GM12878 (cell line): ENCODE data around the gene LSM12. TPM values are rescaled to one million over a fixed set of nuclear protein-coding genes. Genes with fewer than 3 reads are reported as not detected.

ENCODE experiments used
- ATAC-seq: fragments of 200-7000 bp; cut with Tn5 transposase; 3 replicates; pipeline ENCODE4 v1.9.1; 2020; ENCODE audit warnings: mild to moderate bottlenecking, moderate library complexity
- BruUV-seq: library from RNA; stranded (reverse); fragments of 400-500 nt; replicated peaks from 2 replicates; lab custom pipeline; 2021; lab: Mats Ljungman, UMichigan
- CTCF ChIA-PET: fragments of 300-600 bp; sonication (Branson Sonifier 250); formaldehyde crosslinking; extraction: SDS; loops from one replicate; lab custom pipeline; 2021; ENCODE audit warnings: inconsistent platforms; lab: Yijun Ruan, JAX
- POLR2A ChIA-PET: fragments of 350-600 bp; formaldehyde crosslinking; extraction: SDS; loops from one replicate; lab custom pipeline; 2021; ENCODE audit warnings: inconsistent platforms; lab: Charles Lee
- RAD21 ChIA-PET: fragments of 300-600 bp; sonication (Branson Sonifier 250); formaldehyde crosslinking; loops from one replicate; lab custom pipeline; 2023; ENCODE audit warnings: antibody characterized with exemption; ENCODE audit not compliant: unreplicated experiment; lab: Charles Lee
- SMC1A ChIA-PET: fragments of 300-600 bp; sonication (Branson Sonifier 250); formaldehyde crosslinking; loops from one replicate; lab custom pipeline; 2023; ENCODE audit not compliant: unreplicated experiment, uncharacterized antibody; lab: Charles Lee
- DNase-seq: peaks from one replicate; pipeline ENCODE4 v3.0.0-alpha.2; 2011; ENCODE audit warnings: low read depth, low spot score
- FAIRE-seq: peaks from 3 replicates; lab custom pipeline; 2011; peaks lifted over from hg19 to GRCh38; lab: Jason Lieb, UNC
- H2AFZ ChIP-seq: 2 replicates; pipeline ENCODE4 v1.6.0; 2011; ENCODE audit warnings: low read depth, low read length, control low read depth; ENCODE audit not compliant: control insufficient read depth
- H3K27ac ChIP-seq: 2 replicates; pipeline ENCODE4 v1.5.1; 2011; ENCODE audit warnings: control low read depth; ENCODE audit not compliant: control insufficient read depth, insufficient read depth
- H3K27me3 ChIP-seq, 2 experiments: replicated peaks in 1 of 2; 2 replicates each; pipeline versions ENCODE4 v1.6.0 to v1.6.1; 2011; ENCODE audit warnings: low read length in 1 of 2; ENCODE audit not compliant: control insufficient read depth in 2 of 2, insufficient read depth in 2 of 2
- H3K36me3 ChIP-seq, 2 experiments: 2 replicates each; pipeline ENCODE4 v1.5.1; 2011; ENCODE audit warnings: low read length in 1 of 2; ENCODE audit not compliant: control insufficient read depth in 2 of 2, insufficient read depth in 2 of 2
- H3K4me1 ChIP-seq: 2 replicates; pipeline ENCODE4 v1.6.1; 2011; ENCODE audit warnings: mild to moderate bottlenecking, low read length, moderate library complexity, mixed read lengths; ENCODE audit not compliant: control insufficient read depth, insufficient read depth
- H3K4me2 ChIP-seq: 2 replicates; pipeline ENCODE4 v1.6.0; 2011; ENCODE audit warnings: control low read depth; ENCODE audit not compliant: control insufficient read depth, insufficient read depth
- H3K4me3 ChIP-seq: fragments of 200-600 bp; sonication (generic); 2 replicates; pipeline ENCODE4 v1.5.1; 2016
- H3K79me2 ChIP-seq: 2 replicates; pipeline ENCODE4 v1.6.0; 2011; ENCODE audit warnings: low read length; ENCODE audit not compliant: control insufficient read depth, insufficient read depth
- H3K9ac ChIP-seq: 2 replicates; pipeline ENCODE4 v1.8.0; 2011; ENCODE audit warnings: low read length, control low read depth, mixed read lengths; ENCODE audit not compliant: control insufficient read depth, insufficient read depth
- H3K9me3 ChIP-seq: replicated peaks from 3 replicates; pipeline ENCODE4 v1.5.1; 2011; ENCODE audit warnings: mild to moderate bottlenecking, low read length; ENCODE audit not compliant: control insufficient read depth, insufficient read depth
- H4K20me1 ChIP-seq: 2 replicates; pipeline ENCODE4 v1.6.0; 2011; ENCODE audit not compliant: control insufficient read depth, insufficient read depth
- BHLHE40 ChIP-seq, 2 experiments: fragments of 450-650 bp in 1 of 2; IDR thresholded peaks; 2 replicates each; pipeline ENCODE4 v1.6.1; 2011 to 2017; ENCODE audit warnings: low read depth in 2 of 2, borderline replicate concordance in 1 of 2, improper control_type of control experiment in 1 of 2, low read length in 1 of 2, mild to moderate bottlenecking in 1 of 2
- CHD1 ChIP-seq: IDR thresholded peaks from 2 replicates; pipeline ENCODE4 v1.6.1; 2012; ENCODE audit warnings: low read depth, low read length, improper control_type of control experiment
- DPF2 ChIP-seq: fragments of 450-650 bp; IDR thresholded peaks from 2 replicates; pipeline ENCODE4 v1.6.1; 2017; ENCODE audit warnings: mild to moderate bottlenecking
- ESRRA ChIP-seq: IDR thresholded peaks from 2 replicates; pipeline ENCODE4 v1.6.1; 2012; ENCODE audit warnings: mild to moderate bottlenecking, low read length, improper control_type of control experiment
- HDGF ChIP-seq: fragments of 450-650 bp; IDR thresholded peaks from 2 replicates; pipeline ENCODE4 v1.6.1; 2016; ENCODE audit warnings: antibody characterized with exemption
- MTA3 ChIP-seq: IDR thresholded peaks from 2 replicates; pipeline ENCODE4 v1.6.1; 2012; ENCODE audit warnings: low read length, inconsistent platforms, borderline replicate concordance
- MYB ChIP-seq: fragments of 150-350 bp; IDR thresholded peaks from 2 replicates; pipeline ENCODE4 v1.6.1; 2014; ENCODE audit warnings: mild to moderate bottlenecking, low read depth, low read length, borderline replicate concordance
- MYC ChIP-seq: IDR thresholded peaks from 2 replicates; pipeline ENCODE4 v1.6.1; 2011; ENCODE audit warnings: mild to moderate bottlenecking, low read length, moderate library complexity, inconsistent platforms; ENCODE audit not compliant: insufficient read depth, insufficient replicate concordance, insufficient read length, severe bottlenecking
- POU2F2 ChIP-seq: IDR thresholded peaks from 3 replicates; pipeline ENCODE4 v1.6.1; 2011; ENCODE audit warnings: low read depth, mild to moderate bottlenecking, low read length, borderline replicate concordance
- RAD51 ChIP-seq: fragments of 450-650 bp; IDR thresholded peaks from 2 replicates; pipeline ENCODE4 v1.6.1; 2016; ENCODE audit warnings: moderate library complexity, mild to moderate bottlenecking, inconsistent platforms
- SPI1 ChIP-seq: IDR thresholded peaks from 2 replicates; pipeline ENCODE4 v1.6.1; 2011; ENCODE audit warnings: low read depth, mild to moderate bottlenecking, low read length, moderate library complexity, borderline replicate concordance; ENCODE audit not compliant: insufficient read depth
- SREBF1 ChIP-seq: IDR thresholded peaks from 2 replicates; pipeline ENCODE4 v1.6.1; 2012; ENCODE audit warnings: mild to moderate bottlenecking, low read length
- STAT3 ChIP-seq: IDR thresholded peaks from 2 replicates; pipeline ENCODE4 v1.6.1; 2011; ENCODE audit warnings: low read depth, low read length, improper control_type of control experiment
- WRNIP1 ChIP-seq: IDR thresholded peaks from 2 replicates; pipeline ENCODE4 v1.6.1; 2011; ENCODE audit warnings: low read depth, low read length, improper control_type of control experiment, borderline replicate concordance
- ZNF207 ChIP-seq: fragments of 450-650 bp; IDR thresholded peaks from 2 replicates; pipeline ENCODE4 v1.6.1; 2014; ENCODE audit warnings: antibody characterized with exemption, mild to moderate bottlenecking, borderline replicate concordance
- ZZZ3 ChIP-seq: IDR thresholded peaks from 2 replicates; pipeline ENCODE4 v1.6.1; 2011; ENCODE audit warnings: low read depth; ENCODE audit not compliant: control insufficient read depth, insufficient read length
- WGBS: methylation state at CpG from one replicate; pipeline ENCODE4 v1.1.6; 2016; ENCODE audit warnings: low lambda C conversion rate; ENCODE audit not compliant: insufficient replicate concordance, insufficient coverage; ENCODE audit errors: missing lambda C conversion rate; 5-methylcytosine and 5-hydroxymethylcytosine counted together
- in situ Hi-C: fragments of 300-500 bp; cut with MboI; formaldehyde crosslinking; loops from 9 replicates; pipeline ENCODE4 v1.14.3; 2018; ENCODE audit warnings: mixed read lengths
- intact Hi-C: fragments of 100-400 bp; cut with micrococcal nuclease; formaldehyde crosslinking; loops from one replicate; pipeline ENCODE4 v1.14.2; 2022; ENCODE audit not compliant: unreplicated experiment
- polyA plus RNA-seq, 11 experiments: library from polyadenylated mRNA; depleted of rRNA in 4 of 11; unstranded in 6 of 11; stranded (reverse) in 5 of 11; fragments of >200 nt; fragmentation: Nextera tagmentation in 4 of 11; fragmentation: Illumina TruSeq in 1 of 11; extraction: Ambion mirVana in 4 of 11; extraction: Trizol in 1 of 11; gene quantifications; 1 replicate in 1 of 11; 2 replicates in 10 of 11; pipeline versions ENCODE4 v1.2.1 to v1.2.3, GENCODE V29; 2011 to 2016; ENCODE audit warnings: inconsistent platforms in 2 of 11, missing spikeins in 2 of 11, low read depth in 1 of 11
- total RNA-seq, 4 experiments: library from RNA; depleted of rRNA in 3 of 4; stranded (reverse); fragments of >200 nt in 3 of 4; fragmentation: Illumina TruSeq in 1 of 4; extraction: Trizol in 1 of 4; gene quantifications; 2 replicates each; pipeline versions ENCODE4 v1.2.1 to v1.2.3, GENCODE V29; 2013 to 2021

The LSM12 gene
- total and polyA plus RNA-seq, 10 of the 15 experiments (the other 5 are each of a cell fraction or from before 2014, with no cell fraction given) = 51.1 to 206 (median 70.8) TPM

GRCh38 chr17:44024271-44024663 is 42.2 kb downstream of the LSM12 start:
- no TSS peak for BruUV-seq
- intact Hi-C loops = no loop called here
- SMC1A ChIA-PET = no interaction called here
- Histone ChIP-seq H3K4me2 (no peak overlapping the region), H3K27me3 (no peaks in the 10 kb centered on the region), H3K4me1 (no peaks in the 10 kb centered on the region), H4K20me1 (no peaks in the 10 kb centered on the region), H3K4me3 (no peak overlapping the region), H3K36me3 (peaks cover 0 to 2% of the 10 kb centered on the region in 2 experiments; a peak in 3 of 4 replicates), H3K27ac (no peak overlapping the region), H3K9ac (no peak overlapping the region), H2AFZ (no peak overlapping the region), H3K9me3 (no peaks in the 10 kb centered on the region), H3K79me2 (no peaks in the 10 kb centered on the region)
- in situ Hi-C loops = loop anchor here (25.0 kb wide), 1 partner anchor 812 kb away; the partner anchor contains the start of gene TMEM106A
- DNase-seq (no peak), ATAC-seq (no peak), FAIRE-seq (no peak)
- CTCF ChIA-PET = no interaction called here
- 97% methylated on average over 6 of the region's 6 CpGs for WGBS
- POLR2A ChIA-PET = interaction anchor here (1.0 kb wide), 1 partner anchor 122 kb away, joined by 3 read pairs; no protein-coding TSS in a partner anchor
- RAD21 ChIA-PET = no interaction called here
- TF ChIP-seq HDGF = no peak
- no peak for TF ChIP-seq MTA3
- TF ChIP-seq POU2F2 = no peak
- TF ChIP-seq MYC = no peak
- no peak for TF ChIP-seq MYB
- TF ChIP-seq STAT3 = no peak
- TF ChIP-seq BHLHE40 (IDR thresholded peaks at IDR 0.05; ENCODE audit: borderline replicate concordance in 1 of 2, low read depth in 2 of 2, low read length in 1 of 2) = no peak
- no peak for TF ChIP-seq WRNIP1
- TF ChIP-seq CHD1 = no peak
- TF ChIP-seq SREBF1 = no peak
- no peak for TF ChIP-seq DPF2
- no peak for TF ChIP-seq ZZZ3
- TF ChIP-seq ESRRA = no peak
- no peak for TF ChIP-seq SPI1
- TF ChIP-seq RAD51 = no peak
- TF ChIP-seq ZNF207 = no peak
